ENCODE measurements around the gene IREB2.
A peak's percentile ranks its signal among the peaks of the same experiment; 100 is the strongest.

The IREB2 gene

DNA sequence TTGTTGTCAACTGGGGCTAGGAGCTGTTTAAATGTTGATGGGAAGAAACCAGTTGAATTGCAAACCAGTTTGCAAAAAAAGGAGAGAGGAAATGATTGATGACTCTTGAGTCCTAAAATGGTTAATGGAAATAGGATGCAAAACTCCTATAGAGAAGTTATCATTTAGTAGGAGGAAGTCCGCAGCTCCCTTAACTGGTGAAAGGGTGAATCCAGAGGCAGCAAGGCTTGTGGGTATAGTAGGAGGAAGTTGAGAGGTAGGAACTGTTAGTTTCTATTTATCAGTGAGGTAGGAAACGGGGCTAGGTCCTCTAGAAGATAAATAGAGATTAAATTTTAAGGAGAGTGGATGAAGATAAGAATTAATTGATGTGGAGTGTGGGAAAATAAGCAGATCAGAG, 15.4 kb downstream of the IREB2 start (continued):
- TF ChIP-seq, protein P1, sequence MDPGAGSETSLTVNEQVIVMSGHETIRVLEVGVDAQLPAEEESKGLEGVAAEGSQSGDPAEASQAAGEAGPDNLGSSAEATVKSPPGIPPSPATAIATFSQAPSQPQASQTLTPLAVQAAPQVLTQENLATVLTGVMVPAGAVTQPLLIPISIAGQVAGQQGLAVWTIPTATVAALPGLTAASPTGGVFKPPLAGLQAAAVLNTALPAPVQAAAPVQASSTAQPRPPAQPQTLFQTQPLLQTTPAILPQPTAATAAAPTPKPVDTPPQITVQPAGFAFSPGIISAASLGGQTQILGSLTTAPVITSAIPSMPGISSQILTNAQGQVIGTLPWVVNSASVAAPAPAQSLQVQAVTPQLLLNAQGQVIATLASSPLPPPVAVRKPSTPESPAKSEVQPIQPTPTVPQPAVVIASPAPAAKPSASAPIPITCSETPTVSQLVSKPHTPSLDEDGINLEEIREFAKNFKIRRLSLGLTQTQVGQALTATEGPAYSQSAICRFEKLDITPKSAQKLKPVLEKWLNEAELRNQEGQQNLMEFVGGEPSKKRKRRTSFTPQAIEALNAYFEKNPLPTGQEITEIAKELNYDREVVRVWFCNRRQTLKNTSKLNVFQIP (CRISPR knock-in tag; IDR thresholded peaks at IDR 0.05; ENCODE audit: borderline replicate concordance, low read depth), result no peak
- no peak for TF ChIP-seq ARNTL (CRISPR knock-in tag; IDR thresholded peaks at IDR 0.05; ENCODE audit: borderline replicate concordance, low read depth)

DNA sequence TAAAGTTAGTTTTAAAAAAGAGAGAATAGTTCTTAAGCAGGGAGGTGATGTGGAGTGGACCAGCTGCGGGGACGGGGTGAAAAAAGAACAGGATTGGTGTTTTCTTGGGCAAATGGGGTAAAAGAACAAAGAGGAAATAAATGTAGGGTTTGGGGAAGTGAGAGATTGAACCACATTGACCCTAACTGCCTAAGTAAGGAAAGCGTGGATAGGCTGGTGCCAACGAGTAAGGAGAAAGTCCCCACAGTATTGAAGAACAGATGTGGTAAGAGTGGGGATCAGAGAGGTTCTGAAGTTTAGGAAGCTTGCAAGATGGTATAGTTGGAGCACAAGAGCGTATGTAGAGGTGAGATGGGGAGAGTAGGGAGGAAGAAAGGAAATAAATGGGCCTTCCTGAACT, 17.0 kb downstream of the IREB2 start:
- TF ChIP-seq ZC3H10 (CRISPR knock-in tag; IDR thresholded peaks at IDR 0.05) (no peak), OSR1 (CRISPR knock-in tag; IDR thresholded peaks at IDR 0.05) (no peak), ARNTL (CRISPR knock-in tag; IDR thresholded peaks at IDR 0.05; ENCODE audit: borderline replicate concordance, low read depth) (no peak), ESRRG (CRISPR knock-in tag; IDR thresholded peaks at IDR 0.05) (no peak), ISL1 (CRISPR knock-in tag; IDR thresholded peaks at IDR 0.05) (no peak), PPARA (CRISPR knock-in tag; IDR thresholded peaks at IDR 0.05; ENCODE audit: borderline replicate concordance) (no peak), RARB (CRISPR knock-in tag; IDR thresholded peaks at IDR 0.05) (no peak)
- TF ChIP-seq, protein P2, sequence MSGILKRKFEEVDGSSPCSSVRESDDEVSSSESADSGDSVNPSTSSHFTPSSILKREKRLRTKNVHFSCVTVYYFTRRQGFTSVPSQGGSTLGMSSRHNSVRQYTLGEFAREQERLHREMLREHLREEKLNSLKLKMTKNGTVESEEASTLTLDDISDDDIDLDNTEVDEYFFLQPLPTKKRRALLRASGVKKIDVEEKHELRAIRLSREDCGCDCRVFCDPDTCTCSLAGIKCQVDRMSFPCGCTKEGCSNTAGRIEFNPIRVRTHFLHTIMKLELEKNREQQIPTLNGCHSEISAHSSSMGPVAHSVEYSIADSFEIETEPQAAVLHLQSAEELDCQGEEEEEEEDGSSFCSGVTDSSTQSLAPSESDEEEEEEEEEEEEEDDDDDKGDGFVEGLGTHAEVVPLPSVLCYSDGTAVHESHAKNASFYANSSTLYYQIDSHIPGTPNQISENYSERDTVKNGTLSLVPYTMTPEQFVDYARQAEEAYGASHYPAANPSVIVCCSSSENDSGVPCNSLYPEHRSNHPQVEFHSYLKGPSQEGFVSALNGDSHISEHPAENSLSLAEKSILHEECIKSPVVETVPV (CRISPR knock-in tag; IDR thresholded peaks at IDR 0.05), result no peak
- no peak for ATAC-seq

DNA sequence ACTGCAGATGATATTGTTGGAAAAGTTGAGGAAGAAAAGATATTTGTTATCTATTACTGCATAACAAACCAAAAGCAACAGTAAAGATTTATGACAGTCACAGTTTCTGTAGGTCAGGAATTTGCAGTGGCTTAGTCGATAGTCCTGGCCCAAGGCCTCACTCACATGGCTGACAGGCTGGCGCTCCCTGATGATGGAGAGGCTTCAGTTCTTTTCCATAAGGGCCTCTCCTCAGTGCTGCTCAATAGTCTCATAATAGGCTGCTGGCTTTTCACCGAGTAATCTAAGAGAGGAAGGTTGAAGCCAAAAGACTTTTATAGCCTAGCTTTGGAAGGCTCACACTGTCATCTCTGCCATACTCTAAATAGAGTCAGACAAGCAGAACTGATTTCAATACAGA, 17.7 kb downstream of the IREB2 start:
- peak; percentile 54 for ATAC-seq
- TF ChIP-seq TCF4 (CRISPR knock-in tag; IDR thresholded peaks at IDR 0.05; ENCODE audit: borderline replicate concordance) (no peak), GLIS3 (CRISPR knock-in tag; IDR thresholded peaks at IDR 0.05) (no peak), CSDC2 (CRISPR knock-in tag; IDR thresholded peaks at IDR 0.05) (no peak), TOX (CRISPR knock-in tag; IDR thresholded peaks at IDR 0.05; ENCODE audit: borderline replicate concordance) (no peak), ZNF565 (CRISPR knock-in tag; conservative IDR thresholded peaks at IDR 0.05; ENCODE audit: low read depth) (no peak), PPARA (CRISPR knock-in tag; IDR thresholded peaks at IDR 0.05; ENCODE audit: borderline replicate concordance) (no peak), ZNF8 (CRISPR knock-in tag; IDR thresholded peaks at IDR 0.05) (no peak), ZNF70 (CRISPR knock-in tag; IDR thresholded peaks at IDR 0.05) (no peak), ZC3H10 (CRISPR knock-in tag; IDR thresholded peaks at IDR 0.05) (no peak), OSR1 (CRISPR knock-in tag; IDR thresholded peaks at IDR 0.05) (no peak), BACH2 (CRISPR knock-in tag; IDR thresholded peaks at IDR 0.05; ENCODE audit: borderline replicate concordance) (no peak), SNAI2 (CRISPR knock-in tag; IDR thresholded peaks at IDR 0.05) (no peak), ZFP3 (CRISPR knock-in tag; IDR thresholded peaks at IDR 0.05) (no peak), ISL1 (CRISPR knock-in tag; IDR thresholded peaks at IDR 0.05) (no peak)
- TF ChIP-seq, protein P1 (CRISPR knock-in tag; IDR thresholded peaks at IDR 0.05; ENCODE audit: borderline replicate concordance, low read depth), result no peak
- TF ChIP-seq, protein P3, sequence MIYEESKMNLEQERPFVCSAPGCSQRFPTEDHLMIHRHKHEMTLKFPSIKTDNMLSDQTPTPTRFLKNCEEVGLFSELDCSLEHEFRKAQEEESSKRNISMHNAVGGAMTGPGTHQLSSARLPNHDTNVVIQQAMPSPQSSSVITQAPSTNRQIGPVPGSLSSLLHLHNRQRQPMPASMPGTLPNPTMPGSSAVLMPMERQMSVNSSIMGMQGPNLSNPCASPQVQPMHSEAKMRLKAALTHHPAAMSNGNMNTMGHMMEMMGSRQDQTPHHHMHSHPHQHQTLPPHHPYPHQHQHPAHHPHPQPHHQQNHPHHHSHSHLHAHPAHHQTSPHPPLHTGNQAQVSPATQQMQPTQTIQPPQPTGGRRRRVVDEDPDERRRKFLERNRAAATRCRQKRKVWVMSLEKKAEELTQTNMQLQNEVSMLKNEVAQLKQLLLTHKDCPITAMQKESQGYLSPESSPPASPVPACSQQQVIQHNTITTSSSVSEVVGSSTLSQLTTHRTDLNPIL (CRISPR knock-in tag; IDR thresholded peaks at IDR 0.05; ENCODE audit: low read depth), result no peak
- TF ChIP-seq, protein P4, sequence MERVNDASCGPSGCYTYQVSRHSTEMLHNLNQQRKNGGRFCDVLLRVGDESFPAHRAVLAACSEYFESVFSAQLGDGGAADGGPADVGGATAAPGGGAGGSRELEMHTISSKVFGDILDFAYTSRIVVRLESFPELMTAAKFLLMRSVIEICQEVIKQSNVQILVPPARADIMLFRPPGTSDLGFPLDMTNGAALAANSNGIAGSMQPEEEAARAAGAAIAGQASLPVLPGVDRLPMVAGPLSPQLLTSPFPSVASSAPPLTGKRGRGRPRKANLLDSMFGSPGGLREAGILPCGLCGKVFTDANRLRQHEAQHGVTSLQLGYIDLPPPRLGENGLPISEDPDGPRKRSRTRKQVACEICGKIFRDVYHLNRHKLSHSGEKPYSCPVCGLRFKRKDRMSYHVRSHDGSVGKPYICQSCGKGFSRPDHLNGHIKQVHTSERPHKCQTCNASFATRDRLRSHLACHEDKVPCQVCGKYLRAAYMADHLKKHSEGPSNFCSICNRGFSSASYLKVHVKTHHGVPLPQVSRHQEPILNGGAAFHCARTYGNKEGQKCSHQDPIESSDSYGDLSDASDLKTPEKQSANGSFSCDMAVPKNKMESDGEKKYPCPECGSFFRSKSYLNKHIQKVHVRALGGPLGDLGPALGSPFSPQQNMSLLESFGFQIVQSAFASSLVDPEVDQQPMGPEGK (CRISPR knock-in tag; IDR thresholded peaks at IDR 0.05; ENCODE audit: borderline replicate concordance), result no peak
- TF ChIP-seq, protein P5, sequence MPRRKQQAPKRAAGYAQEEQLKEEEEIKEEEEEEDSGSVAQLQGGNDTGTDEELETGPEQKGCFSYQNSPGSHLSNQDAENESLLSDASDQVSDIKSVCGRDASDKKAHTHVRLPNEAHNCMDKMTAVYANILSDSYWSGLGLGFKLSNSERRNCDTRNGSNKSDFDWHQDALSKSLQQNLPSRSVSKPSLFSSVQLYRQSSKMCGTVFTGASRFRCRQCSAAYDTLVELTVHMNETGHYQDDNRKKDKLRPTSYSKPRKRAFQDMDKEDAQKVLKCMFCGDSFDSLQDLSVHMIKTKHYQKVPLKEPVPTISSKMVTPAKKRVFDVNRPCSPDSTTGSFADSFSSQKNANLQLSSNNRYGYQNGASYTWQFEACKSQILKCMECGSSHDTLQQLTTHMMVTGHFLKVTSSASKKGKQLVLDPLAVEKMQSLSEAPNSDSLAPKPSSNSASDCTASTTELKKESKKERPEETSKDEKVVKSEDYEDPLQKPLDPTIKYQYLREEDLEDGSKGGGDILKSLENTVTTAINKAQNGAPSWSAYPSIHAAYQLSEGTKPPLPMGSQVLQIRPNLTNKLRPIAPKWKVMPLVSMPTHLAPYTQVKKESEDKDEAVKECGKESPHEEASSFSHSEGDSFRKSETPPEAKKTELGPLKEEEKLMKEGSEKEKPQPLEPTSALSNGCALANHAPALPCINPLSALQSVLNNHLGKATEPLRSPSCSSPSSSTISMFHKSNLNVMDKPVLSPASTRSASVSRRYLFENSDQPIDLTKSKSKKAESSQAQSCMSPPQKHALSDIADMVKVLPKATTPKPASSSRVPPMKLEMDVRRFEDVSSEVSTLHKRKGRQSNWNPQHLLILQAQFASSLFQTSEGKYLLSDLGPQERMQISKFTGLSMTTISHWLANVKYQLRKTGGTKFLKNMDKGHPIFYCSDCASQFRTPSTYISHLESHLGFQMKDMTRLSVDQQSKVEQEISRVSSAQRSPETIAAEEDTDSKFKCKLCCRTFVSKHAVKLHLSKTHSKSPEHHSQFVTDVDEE (CRISPR knock-in tag; IDR thresholded peaks at IDR 0.05), result no peak
- TF ChIP-seq, protein P2 (CRISPR knock-in tag; IDR thresholded peaks at IDR 0.05), result no peak
